HEK293T (cell line): ENCODE results near the gene KLF7.

Experiments
- BHLHE40 ChIP-seq: fragments of 450-650 bp; IDR thresholded peaks from 2 replicates; pipeline ENCODE4 v1.6.1; 2016; ENCODE audit warnings: mild to moderate bottlenecking, moderate library complexity, borderline replicate concordance
- CTBP1 ChIP-seq: fragments of 450-650 bp; IDR thresholded peaks from 2 replicates; pipeline ENCODE4 v1.6.1; 2016; ENCODE audit warnings: borderline replicate concordance
- ELF4 ChIP-seq: fragments of 450-650 bp; IDR thresholded peaks from 2 replicates; pipeline ENCODE4 v1.6.1; 2017; ENCODE audit warnings: antibody characterized with exemption
- FOXA1 ChIP-seq: fragments of 450-650 bp; IDR thresholded peaks from 2 replicates; pipeline ENCODE4 v1.6.1; 2016; ENCODE audit warnings: mild to moderate bottlenecking
- FOXK2 ChIP-seq: fragments of 450-650 bp; IDR thresholded peaks from 2 replicates; pipeline ENCODE4 v1.6.1; 2016; ENCODE audit warnings: mild to moderate bottlenecking
- FOXM1 ChIP-seq: fragments of 450-650 bp; IDR thresholded peaks from 2 replicates; pipeline ENCODE4 v1.6.1; 2017; ENCODE audit warnings: mild to moderate bottlenecking, borderline replicate concordance
- HDGF ChIP-seq: fragments of 450-650 bp; IDR thresholded peaks from 2 replicates; pipeline ENCODE4 v1.6.1; 2017; ENCODE audit warnings: antibody characterized with exemption, borderline replicate concordance
- L3MBTL2 ChIP-seq: fragments of 450-650 bp; conservative IDR thresholded peaks from 2 replicates; pipeline ENCODE4 v1.6.1; 2016; ENCODE audit warnings: mild to moderate bottlenecking
- LEF1 ChIP-seq: fragments of 450-650 bp; IDR thresholded peaks from 2 replicates; pipeline ENCODE4 v1.6.1; 2017; ENCODE audit warnings: mild to moderate bottlenecking, borderline replicate concordance
- NFRKB ChIP-seq: fragments of 450-650 bp; IDR thresholded peaks from 2 replicates; pipeline ENCODE4 v1.6.1; 2016; ENCODE audit warnings: mild to moderate bottlenecking, moderate library complexity
- PKNOX1 ChIP-seq: fragments of 450-650 bp; IDR thresholded peaks from 2 replicates; pipeline ENCODE4 v1.6.1; 2016
- SP1 ChIP-seq: fragments of 450-650 bp; IDR thresholded peaks from 2 replicates; pipeline ENCODE4 v1.6.1; 2017
- SUZ12 ChIP-seq: fragments of 450-650 bp; IDR thresholded peaks from 2 replicates; pipeline ENCODE4 v1.6.1; 2016; ENCODE audit warnings: mild to moderate bottlenecking
- TARDBP ChIP-seq: fragments of 450-650 bp; IDR thresholded peaks from 2 replicates; pipeline ENCODE4 v1.6.1; 2016

GRCh38 chr2:207092818-207093217, 72.9 kb downstream of the KLF7 start:
- TF ChIP-seq HDGF (no peak), FOXM1 (no peak), SUZ12 (no peak), NFRKB (no peak), TARDBP (no peak), SP1 (no peak), L3MBTL2 (no peak), FOXK2 (no peak), CTBP1 (no peak), BHLHE40 (no peak), ELF4 (no peak), LEF1 (no peak), FOXA1 (no peak), PKNOX1 (no peak)
